HS-5 (cell line): Measurements from ENCODE around the gene LEMD2.

ENCODE experiments used
- DNase-seq: peaks from one replicate; pipeline ENCODE4 v3.0.0-alpha.2; 2012; ENCODE audit warnings: low read depth

LEMD2 gene

DNA sequence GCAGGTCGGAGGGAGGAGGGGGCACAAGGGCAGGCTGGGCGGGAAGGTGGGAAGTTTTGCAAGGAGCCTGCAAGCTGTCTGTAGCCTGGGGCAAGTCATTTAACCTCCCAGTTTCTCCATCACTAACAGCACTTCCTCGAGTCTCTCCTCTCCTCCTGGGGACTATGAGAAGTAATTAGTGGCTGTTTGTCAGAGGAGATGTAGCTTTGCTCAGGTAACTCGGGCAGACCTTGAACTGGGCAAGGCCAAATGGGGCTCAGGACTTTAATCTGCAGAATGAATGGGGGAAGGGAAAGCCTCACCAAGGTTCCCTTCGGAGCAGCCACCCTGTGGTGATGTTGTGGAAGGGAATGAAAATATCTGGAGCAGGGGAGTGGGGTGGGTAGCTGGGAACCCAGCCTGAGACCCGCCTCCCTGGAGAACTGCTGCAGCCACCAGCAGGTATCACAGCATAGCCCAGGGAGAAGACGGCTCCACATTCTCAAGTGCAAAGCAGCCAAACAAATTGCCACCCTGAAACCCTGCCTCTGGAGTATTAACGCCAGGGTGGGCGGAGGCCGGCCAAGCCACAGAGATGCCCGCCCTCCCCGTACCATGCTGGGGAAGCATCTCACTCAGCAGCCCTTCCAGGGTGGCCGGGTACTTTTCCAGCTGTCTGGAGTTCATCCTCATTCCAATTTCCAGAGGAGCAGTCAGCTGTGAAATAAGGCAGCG lies 6.1 kb upstream of the LEMD2 start:
- DNase-seq, result no peak

- no peak for DNase-seq
Observed at GRCh38 chr6:33792981-33793380, 4.1 kb upstream of the LEMD2 start.

GRCh38 chr6:33791620-33792019 lies 2.7 kb upstream of the LEMD2 start:
- no peak for DNase-seq

- no peak for DNase-seq
Observed at GRCh38 chr6:33790910-33791309, 2.0 kb upstream of the LEMD2 start.

- DNase-seq, result no peak
Observed at GRCh38 chr6:33790379-33790778, 1.4 kb upstream of the LEMD2 start.

- no peak for DNase-seq
Observed at GRCh38 chr6:33789550-33789895, 593 bp upstream of the LEMD2 start.

DNA sequence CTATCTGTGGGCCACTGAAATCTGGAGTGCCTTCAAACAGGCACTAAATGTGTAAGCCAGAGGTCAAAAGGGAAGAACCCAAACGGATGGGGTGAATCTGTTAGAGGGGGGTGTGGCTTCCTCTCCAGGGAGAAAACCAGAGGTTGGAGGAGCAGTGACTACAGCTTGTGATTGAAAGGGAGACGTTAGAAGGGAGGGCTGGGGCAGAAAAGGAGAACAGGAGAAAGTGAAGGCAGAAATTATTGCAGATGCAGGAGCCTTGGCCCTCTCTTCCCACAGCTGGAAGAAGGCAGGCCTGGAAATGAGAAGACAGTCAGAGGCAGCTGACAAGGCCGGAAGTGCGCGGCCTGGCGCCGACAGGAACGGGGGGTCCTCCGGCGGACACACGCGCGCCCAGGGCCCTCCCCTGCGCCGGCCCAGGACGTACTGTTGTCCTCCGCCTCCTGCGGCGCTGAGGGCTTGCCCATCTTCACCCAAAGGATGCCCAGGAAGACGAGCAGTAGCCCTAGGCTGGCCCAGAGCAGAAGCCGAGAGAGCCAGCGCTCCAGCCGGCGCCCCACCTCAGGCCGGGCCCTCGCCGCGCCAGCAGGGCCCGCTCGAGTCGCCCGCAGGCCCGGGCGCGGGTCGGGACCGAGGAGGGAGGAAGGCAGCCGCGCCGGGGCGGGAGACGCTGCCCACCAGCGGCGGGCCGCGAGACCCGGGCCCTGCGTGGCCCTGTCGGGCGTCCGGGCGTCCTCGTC lies 806 bp downstream of the LEMD2 start:
- DNase-seq, result no peak

DNA sequence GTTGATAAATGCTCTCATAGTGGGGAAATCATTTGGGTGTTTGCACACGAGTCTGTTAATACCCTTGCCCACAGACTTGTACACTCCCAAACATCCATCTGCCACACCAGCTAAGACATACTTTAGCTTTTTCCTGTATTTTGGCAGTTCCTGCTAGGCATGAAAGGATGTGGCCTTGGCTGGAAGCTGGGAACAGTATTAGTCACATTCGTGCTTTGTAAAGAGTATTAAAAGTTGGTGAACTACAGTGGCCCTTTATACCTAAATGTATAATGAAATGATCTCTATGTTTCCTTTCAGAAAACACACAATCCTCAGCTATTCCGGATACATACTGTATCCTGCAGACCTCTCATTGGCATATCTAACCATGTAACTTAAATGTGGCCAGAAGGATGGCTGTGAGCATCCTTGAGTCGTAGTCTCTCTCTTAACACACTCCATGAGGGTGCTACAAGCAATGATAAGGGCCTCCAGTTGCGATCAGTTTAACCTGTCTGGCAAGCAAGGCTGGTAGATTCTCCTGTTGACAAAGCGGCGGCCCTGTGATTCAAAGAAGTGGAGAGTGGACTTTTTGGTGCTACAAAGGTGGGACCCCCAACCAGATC lies 1.5 kb downstream of the LEMD2 start:
- DNase-seq, result no peak

DNA sequence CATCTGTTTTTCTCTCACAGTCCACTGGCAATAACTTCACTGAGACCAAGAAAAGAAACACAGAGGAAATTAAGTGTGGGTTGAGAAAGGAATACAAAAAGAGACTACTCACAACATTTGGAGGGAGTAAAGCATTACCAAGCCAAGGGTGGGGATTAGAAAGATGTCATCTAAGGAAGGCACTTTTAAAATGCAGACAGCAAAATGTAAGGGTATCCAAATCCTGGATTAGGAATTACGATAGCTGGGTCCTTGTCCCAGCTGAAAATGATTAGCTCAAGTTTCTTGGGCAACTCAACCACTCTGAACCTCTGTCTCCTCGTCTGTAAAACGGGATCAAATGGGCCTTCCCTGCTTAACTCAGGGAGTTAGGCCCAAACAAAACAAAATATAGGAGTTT lies 2.2 kb downstream of the LEMD2 start:
- no peak for DNase-seq

- no peak for DNase-seq
Observed at GRCh38 chr6:33785778-33786177, 3.2 kb downstream of the LEMD2 start.

- DNase-seq, result no peak
Observed at GRCh38 chr6:33784787-33785186, 4.1 kb downstream of the LEMD2 start.

GRCh38 chr6:33783781-33784520 lies 5.0 kb downstream of the LEMD2 start:
- DNase-seq, result no peak

GRCh38 chr6:33782561-33782960 lies 6.4 kb downstream of the LEMD2 start:
- DNase-seq, result no peak

DNA sequence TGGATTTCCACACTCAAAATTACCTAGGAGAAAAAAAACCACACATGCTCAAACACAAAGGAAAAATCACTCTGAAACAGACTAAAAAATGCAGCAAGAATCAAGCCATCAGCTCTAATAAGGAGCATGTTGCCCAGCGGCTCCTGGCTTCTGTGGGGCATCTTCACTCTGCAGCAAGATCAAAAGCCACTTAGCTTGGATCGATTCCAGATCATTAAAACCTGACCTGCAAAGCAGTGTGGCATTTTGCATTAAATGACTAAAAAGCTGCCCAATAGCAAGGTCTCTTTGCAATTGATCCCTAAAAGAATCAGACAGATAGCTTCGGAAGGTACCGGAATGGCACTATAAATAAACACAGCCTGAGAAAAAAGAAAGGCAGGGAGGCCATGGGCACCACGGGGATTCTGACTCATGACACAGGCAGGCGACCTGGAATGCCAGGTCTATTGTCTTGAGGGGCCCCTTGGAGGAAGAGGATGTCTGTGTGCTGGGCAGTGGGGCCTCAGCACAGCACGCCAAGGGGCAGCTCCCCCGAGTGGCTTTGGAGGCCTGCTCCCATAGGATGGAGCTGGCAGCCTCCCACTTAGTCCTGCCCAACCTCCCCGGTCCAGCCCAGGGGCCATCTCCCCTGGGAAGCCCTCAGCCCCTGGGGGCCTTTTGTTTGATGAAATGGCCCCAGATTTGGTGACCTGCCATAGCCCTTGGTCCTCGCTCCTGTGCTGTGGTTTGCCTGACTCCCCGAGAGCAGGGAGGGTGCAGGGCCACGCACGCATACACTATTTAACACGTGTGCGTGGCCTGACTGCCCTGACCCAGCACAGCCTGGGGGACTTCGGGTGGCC lies 7.6 kb downstream of the LEMD2 start:
- peak; percentile 64 for DNase-seq

GRCh38 chr6:33779895-33780294 lies 9.0 kb downstream of the LEMD2 start:
- DNase-seq, result no peak

DNA sequence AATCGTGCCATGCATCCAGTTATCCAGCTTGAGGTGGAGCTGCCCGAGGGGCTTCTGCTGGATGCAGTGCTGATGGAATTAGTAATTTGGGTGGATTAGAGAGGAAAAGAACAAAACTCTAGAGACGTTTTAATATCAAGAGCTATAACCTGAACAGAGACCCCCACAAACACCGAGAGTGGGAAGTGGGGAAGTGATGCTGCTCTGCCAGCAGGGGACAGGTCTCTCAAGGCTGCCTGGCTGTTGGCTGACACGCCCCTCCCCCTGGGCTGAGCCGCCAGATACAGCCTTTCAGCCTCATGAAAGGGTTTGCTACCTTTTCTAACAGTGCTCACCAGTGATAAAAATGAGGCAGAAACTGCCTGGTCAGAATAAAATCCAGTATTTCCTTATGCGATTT lies 9.6 kb downstream of the LEMD2 start:
- DNase-seq, result no peak

GRCh38 chr6:33778444-33779121 lies 10.3 kb downstream of the LEMD2 start:
- DNase-seq, result no peak

- no peak for DNase-seq
Observed at GRCh38 chr6:33777398-33778388, 11.2 kb downstream of the LEMD2 start.

DNA sequence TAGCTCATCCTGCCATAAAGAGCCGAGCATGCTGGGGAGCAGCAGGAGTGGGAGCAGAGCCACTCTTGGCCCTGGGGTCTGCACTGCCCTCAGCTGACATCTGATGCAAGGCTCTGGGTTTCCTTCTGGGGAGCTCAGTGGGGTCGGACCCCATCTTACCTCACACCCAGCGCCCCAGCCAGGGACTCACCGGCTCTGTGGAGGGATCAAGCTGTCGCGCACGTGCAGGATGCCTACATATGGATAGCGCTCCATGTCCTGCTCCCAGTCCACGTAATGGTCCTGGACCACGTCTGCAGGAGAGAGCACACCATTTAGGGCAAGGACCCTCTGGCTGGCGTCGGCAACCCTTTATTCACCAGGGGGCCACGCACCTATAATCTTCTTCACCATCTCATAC lies 12.2 kb downstream of the LEMD2 start:
- no peak for DNase-seq

DNA sequence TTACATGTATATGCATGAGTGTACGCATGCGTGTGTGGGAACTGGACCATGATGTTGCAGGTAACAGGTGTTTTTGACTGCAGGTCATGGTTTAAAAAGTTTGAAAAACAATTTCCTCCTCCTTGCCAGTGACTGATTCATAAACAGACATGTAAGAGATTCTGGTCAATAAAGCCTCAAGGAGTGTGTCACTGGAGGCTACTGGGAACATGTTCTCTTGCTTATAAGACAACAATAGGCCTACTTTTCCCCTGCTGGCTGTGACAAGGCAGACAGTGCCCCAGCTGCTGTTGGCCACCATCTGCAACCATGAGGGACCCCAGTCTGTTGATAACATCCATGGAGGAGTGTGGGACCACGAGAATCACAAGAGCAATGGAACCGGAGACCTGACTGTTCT lies 12.7 kb downstream of the LEMD2 start:
- DNase-seq, result no peak
